Astrocyte (in vitro differentiated cells and primary cell): ENCODE data around the gene CPNE5. TPM values are rescaled to one million over a fixed set of nuclear protein-coding genes. Genes with fewer than 3 reads are reported as not detected.

Experiments
- DNase-seq: peaks from one replicate; pipeline ENCODE4 v3.0.0-alpha.2; 2010; ENCODE audit warnings: low read depth
- FAIRE-seq: peaks from 2 replicates; lab custom pipeline; 2011; peaks lifted over from hg19 to GRCh38; lab: Jason Lieb, UNC
- H2AFZ ChIP-seq: 2 replicates; pipeline ENCODE4 v1.6.0; 2012; ENCODE audit warnings: low read depth, low read length, inconsistent platforms
- H3K27ac ChIP-seq: 2 replicates; pipeline ENCODE4 v1.5.1; 2011; ENCODE audit warnings: low read depth, low read length, inconsistent platforms
- H3K27me3 ChIP-seq: 2 replicates; pipeline ENCODE4 v1.6.0; 2011; ENCODE audit warnings: low read length, inconsistent platforms; ENCODE audit not compliant: insufficient read depth
- H3K36me3 ChIP-seq: 2 replicates; pipeline ENCODE4 v1.5.1; 2011; ENCODE audit warnings: low read length, inconsistent platforms; ENCODE audit not compliant: insufficient read depth
- H3K4me1 ChIP-seq: 2 replicates; pipeline ENCODE4 v1.5.1; 2011; ENCODE audit warnings: low read length, inconsistent platforms; ENCODE audit not compliant: insufficient read depth
- H3K4me2 ChIP-seq: 2 replicates; pipeline ENCODE4 v1.6.0; 2012; ENCODE audit warnings: low read length, inconsistent platforms
- H3K4me3 ChIP-seq: 2 replicates; pipeline ENCODE4 v1.5.1; 2011; ENCODE audit warnings: low read depth, mild to moderate bottlenecking, low read length, inconsistent platforms; ENCODE audit not compliant: insufficient read depth
- H3K79me2 ChIP-seq: 2 replicates; pipeline ENCODE4 v1.6.0; 2012; ENCODE audit warnings: mild to moderate bottlenecking, low read length, inconsistent platforms; ENCODE audit not compliant: insufficient read depth
- H3K9ac ChIP-seq: 2 replicates; pipeline ENCODE4 v1.6.0; 2012; ENCODE audit warnings: mild to moderate bottlenecking, low read length, inconsistent platforms
- H3K9me3 ChIP-seq: 2 replicates; pipeline ENCODE4 v1.5.1; 2012; ENCODE audit warnings: low read depth, mild to moderate bottlenecking, low read length, inconsistent platforms; ENCODE audit not compliant: insufficient read depth
- H4K20me1 ChIP-seq: 2 replicates; pipeline ENCODE4 v1.6.0; 2012; ENCODE audit warnings: low read length, inconsistent platforms; ENCODE audit not compliant: insufficient read depth
- H3K27ac Mint-ChIP-seq: one replicate; pipeline ENCODE4 v1.8.0; 2021; ENCODE audit warnings: mild to moderate bottlenecking, mixed read lengths; ENCODE audit not compliant: unreplicated experiment
- H3K27me3 Mint-ChIP-seq: one replicate; pipeline ENCODE4 v1.8.0; 2021; ENCODE audit warnings: low read depth, mixed read lengths; ENCODE audit not compliant: unreplicated experiment
- H3K36me3 Mint-ChIP-seq: one replicate; pipeline ENCODE4 v1.8.0; 2021; ENCODE audit warnings: low read depth, mixed read lengths; ENCODE audit not compliant: unreplicated experiment
- H3K4me1 Mint-ChIP-seq: one replicate; pipeline ENCODE4 v1.8.0; 2021; ENCODE audit warnings: low read depth, mixed read lengths; ENCODE audit not compliant: unreplicated experiment
- H3K4me3 Mint-ChIP-seq: one replicate; pipeline ENCODE4 v1.8.0; 2021; ENCODE audit warnings: mild to moderate bottlenecking, moderate library complexity, mixed read lengths; ENCODE audit not compliant: unreplicated experiment
- H3K9me3 Mint-ChIP-seq: one replicate; pipeline ENCODE4 v1.8.0; 2021; ENCODE audit warnings: mild to moderate bottlenecking, mixed read lengths; ENCODE audit not compliant: unreplicated experiment
- CTCF ChIP-seq: IDR thresholded peaks from 2 replicates; pipeline ENCODE4 v1.5.1; 2011; ENCODE audit warnings: low read depth, mild to moderate bottlenecking, inconsistent platforms, low read length, moderate library complexity; ENCODE audit not compliant: insufficient read depth
- EZH2 ChIP-seq: IDR thresholded peaks from 2 replicates; pipeline ENCODE4 v1.6.1; 2012; ENCODE audit warnings: mild to moderate bottlenecking, low read length, inconsistent platforms; ENCODE audit not compliant: insufficient read depth
- total RNA-seq: library from RNA; stranded (reverse); gene quantifications from 2 replicates; pipeline ENCODE4 v1.2.1, GENCODE V29; 2021

The CPNE5 gene
- total RNA-seq, 1 donor from 2014 or later = 0.11 TPM

DNA sequence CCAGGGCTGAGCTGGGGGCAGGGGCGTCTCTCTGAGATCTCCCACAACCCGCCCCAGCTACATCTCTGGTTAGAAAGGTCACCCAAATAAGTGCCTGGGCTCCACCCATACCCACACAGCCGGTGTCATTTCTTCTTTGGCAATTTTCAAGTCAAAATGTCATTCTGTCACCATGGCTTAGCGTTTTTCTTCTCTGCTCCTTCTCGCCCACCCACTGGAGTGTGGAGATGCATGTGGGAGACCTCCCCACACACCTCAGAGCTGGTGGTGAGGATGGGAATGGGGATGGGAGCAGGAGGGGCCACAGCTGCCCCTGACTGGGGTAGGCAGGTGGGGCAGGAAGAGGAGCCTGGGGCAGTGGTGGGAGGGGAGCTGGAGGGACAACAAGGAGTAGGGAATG, 63.1 kb downstream of the CPNE5 start:
- H3K36me3 ChIP-seq = no peaks in the 10 kb centered on the region
- H4K20me1 ChIP-seq = no peaks in the 10 kb centered on the region
- no peak overlapping the region for H3K4me3 ChIP-seq
- H3K9me3 Mint-ChIP-seq = no peaks in the 10 kb centered on the region
- no peaks in the 10 kb centered on the region for H3K4me1 Mint-ChIP-seq
- no peak overlapping the region for H3K27ac ChIP-seq
- no peak overlapping the region for H3K4me2 ChIP-seq
- TF ChIP-seq EZH2 (no peak), CTCF (no peak)
- FAIRE-seq = no peak
- H3K9ac ChIP-seq = no peak overlapping the region
- no peak overlapping the region for H3K27ac Mint-ChIP-seq
- H3K4me1 ChIP-seq = no peaks in the 10 kb centered on the region
- H3K36me3 Mint-ChIP-seq = no peaks in the 10 kb centered on the region
- DNase-seq = no peak
- H3K27me3 Mint-ChIP-seq = peaks cover 40% of the 10 kb centered on the region
- no peaks in the 10 kb centered on the region for H3K79me2 ChIP-seq
- peaks cover 8% of the 10 kb centered on the region for H3K27me3 ChIP-seq
- H3K4me3 Mint-ChIP-seq = no peak overlapping the region
- no peaks in the 10 kb centered on the region for H3K9me3 ChIP-seq
- H2AFZ ChIP-seq = no peak overlapping the region

- H3K4me3 Mint-ChIP-seq = no peak overlapping the region
- H3K27ac ChIP-seq = no peak overlapping the region
- DNase-seq (no peak), FAIRE-seq (no peak)
- no peaks in the 10 kb centered on the region for H4K20me1 ChIP-seq
- peaks cover 8% of the 10 kb centered on the region for H3K27me3 ChIP-seq
- peaks cover 7% of the 10 kb centered on the region for H3K4me1 Mint-ChIP-seq
- no peaks in the 10 kb centered on the region for H3K9me3 Mint-ChIP-seq
- TF ChIP-seq EZH2 (no peak), CTCF (no peak)
- H2AFZ ChIP-seq = no peak overlapping the region
- no peak overlapping the region for H3K4me2 ChIP-seq
- H3K79me2 ChIP-seq = no peaks in the 10 kb centered on the region
- no peak overlapping the region for H3K4me3 ChIP-seq
- H3K9ac ChIP-seq = no peak overlapping the region
- no peak overlapping the region for H3K27ac Mint-ChIP-seq
- no peaks in the 10 kb centered on the region for H3K36me3 Mint-ChIP-seq
- peaks cover 28% of the 10 kb centered on the region for H3K27me3 Mint-ChIP-seq
- H3K4me1 ChIP-seq = peaks cover 13% of the 10 kb centered on the region
- H3K36me3 ChIP-seq = no peaks in the 10 kb centered on the region
- H3K9me3 ChIP-seq = no peaks in the 10 kb centered on the region
These were observed 64.9 kb downstream of the CPNE5 start for GRCh38 chr6:36774331-36774730.

- no peaks in the 10 kb centered on the region for H3K79me2 ChIP-seq
- Mint-ChIP-seq H3K9me3 (no peaks in the 10 kb centered on the region), H3K4me3 (no peak overlapping the region), H3K27ac (no peak overlapping the region), H3K27me3 (peaks cover 14% of the 10 kb centered on the region), H3K4me1 (peaks cover 13% of the 10 kb centered on the region), H3K36me3 (no peaks in the 10 kb centered on the region)
- TF ChIP-seq CTCF (no peak), EZH2 (no peak)
- no peak overlapping the region for H2AFZ ChIP-seq
- H3K9me3 ChIP-seq = no peaks in the 10 kb centered on the region
- no peak overlapping the region for H3K9ac ChIP-seq
- H3K4me1 ChIP-seq = peaks cover 20% of the 10 kb centered on the region
- H3K4me2 ChIP-seq = no peak overlapping the region
- no peaks in the 10 kb centered on the region for H3K36me3 ChIP-seq
- peaks cover 4% of the 10 kb centered on the region for H3K27me3 ChIP-seq
- H3K27ac ChIP-seq = no peak overlapping the region
- H4K20me1 ChIP-seq = no peaks in the 10 kb centered on the region
- H3K4me3 ChIP-seq = no peak overlapping the region
- DNase-seq (no peak), FAIRE-seq (no peak)
These were observed 66.8 kb downstream of the CPNE5 start for GRCh38 chr6:36772397-36772796.
